PC-3 (cell line): Measurements from ENCODE around the gene HSPA1L. TPM values are rescaled to one million over a fixed set of nuclear protein-coding genes. Genes with fewer than 3 reads are reported as not detected.

Experiments used
- ATAC-seq: fragments of 200-7000 bp; cut with Tn5 transposase; 2 replicates; pipeline ENCODE4 v1.9.1; 2020; ENCODE audit warnings: mild to moderate bottlenecking, moderate library complexity
- BruUV-seq: library from RNA; stranded (reverse); fragments of 400-500 nt; replicated peaks from 2 replicates; lab custom pipeline; 2021; lab: Mats Ljungman, UMichigan
- CTCF ChIA-PET: fragments of 300-600 bp; sonication (Branson Sonifier 250); formaldehyde crosslinking; loops from one replicate; lab custom pipeline; 2022; ENCODE audit warnings: antibody characterized with exemption; lab: Charles Lee
- POLR2A ChIA-PET: fragments of 300-600 bp; sonication (Branson Sonifier 250); formaldehyde crosslinking; loops from one replicate; lab custom pipeline; 2022; ENCODE audit warnings: antibody characterized with exemption; ENCODE audit not compliant: unreplicated experiment; lab: Charles Lee
- DNase-seq: peaks from one replicate; pipeline ENCODE4 v3.0.0-alpha.2; 2015
- H2AFZ ChIP-seq: fragments of 300-600 bp; sonication (generic); 2 replicates; pipeline ENCODE4 v1.6.0; 2016; ENCODE audit warnings: antibody characterized with exemption, low read length
- H3F3A ChIP-seq: fragments of 300-600 bp; sonication (generic); one replicate; pipeline ENCODE4 v1.6.0; 2017; ENCODE audit warnings: antibody characterized with exemption, low read length, control low read depth, mild to moderate bottlenecking; ENCODE audit not compliant: unreplicated experiment
- H3K27ac ChIP-seq: fragments of 300-600 bp; sonication (generic); 2 replicates; pipeline ENCODE4 v1.5.1; 2016; ENCODE audit warnings: mild to moderate bottlenecking, low read length
- H3K27me3 ChIP-seq: fragments of 300-600 bp; sonication (generic); 2 replicates; pipeline ENCODE4 v1.6.1; 2016; ENCODE audit warnings: low read length, mixed read lengths
- H3K36me3 ChIP-seq: fragments of 300-600 bp; sonication (generic); 2 replicates; pipeline ENCODE4 v1.6.1; 2016; ENCODE audit warnings: low read depth, mixed run types, low read length, mixed read lengths
- H3K4me1 ChIP-seq: fragments of 300-600 bp; sonication (generic); 2 replicates; pipeline ENCODE4 v1.5.1; 2016; ENCODE audit warnings: low read length; ENCODE audit not compliant: insufficient read depth
- H3K4me2 ChIP-seq: fragments of 300-600 bp; sonication (generic); 2 replicates; pipeline ENCODE4 v1.6.0; 2016; ENCODE audit warnings: low read length
- H3K4me3 ChIP-seq: fragments of 300-600 bp; sonication (generic); 2 replicates; pipeline ENCODE4 v1.5.1; 2016; ENCODE audit warnings: mild to moderate bottlenecking, low read length, mixed read lengths
- H3K79me2 ChIP-seq: fragments of 300-600 bp; sonication (generic); 2 replicates; pipeline ENCODE4 v1.6.1; 2017; ENCODE audit warnings: low read length, mixed read lengths
- H3K9ac ChIP-seq: fragments of 300-600 bp; sonication (generic); 2 replicates; pipeline ENCODE4 v1.6.0; 2016; ENCODE audit warnings: mild to moderate bottlenecking, low read length
- H3K9me2 ChIP-seq: fragments of 300-600 bp; sonication (generic); replicated peaks from 2 replicates; pipeline ENCODE4 v1.6.1; 2016; ENCODE audit warnings: mixed run types, low read length, mixed read lengths
- H3K9me3 ChIP-seq: fragments of 300-600 bp; sonication (generic); 2 replicates; pipeline ENCODE4 v1.6.1; 2016; ENCODE audit warnings: low read length, mixed read lengths
- H4K20me1 ChIP-seq: fragments of 300-600 bp; sonication (generic); 2 replicates; pipeline ENCODE4 v1.6.1; 2016; ENCODE audit warnings: low read length, mixed read lengths
- EZH2 ChIP-seq: fragments of 300-600 bp; sonication (generic); IDR thresholded peaks from one replicate; pipeline ENCODE4 v1.6.1; 2017; ENCODE audit warnings: antibody characterized with exemption, mild to moderate bottlenecking, low read length; ENCODE audit not compliant: unreplicated experiment
- EZH2phosphoT487 ChIP-seq: fragments of 300-600 bp; sonication (generic); IDR thresholded peaks from 2 replicates; pipeline ENCODE4 v1.6.1; 2018; ENCODE audit warnings: mild to moderate bottlenecking, antibody characterized with exemption, low read length, borderline replicate concordance
- intact Hi-C: fragments of 100-400 bp; cut with micrococcal nuclease; formaldehyde crosslinking; loops from 2 replicates; pipeline ENCODE4 v1.9.0; 2023
- total RNA-seq: library from RNA; depleted of rRNA; stranded (reverse); fragments of >200 nt; gene quantifications from 2 replicates; pipeline ENCODE4 v1.2.3, GENCODE V29; 2014
- TF ChIP-seq, protein P1 (sequence below): fragments of 300-600 bp; sonication (generic); conservative IDR thresholded peaks from 2 replicates; pipeline ENCODE4 v1.5.1; 2017; ENCODE audit warnings: antibody characterized with exemption, low read depth, mild to moderate bottlenecking, low read length

Gene HSPA1L
- total RNA-seq, 1 experiment from 2014 or later: 0.26 TPM

DNA sequence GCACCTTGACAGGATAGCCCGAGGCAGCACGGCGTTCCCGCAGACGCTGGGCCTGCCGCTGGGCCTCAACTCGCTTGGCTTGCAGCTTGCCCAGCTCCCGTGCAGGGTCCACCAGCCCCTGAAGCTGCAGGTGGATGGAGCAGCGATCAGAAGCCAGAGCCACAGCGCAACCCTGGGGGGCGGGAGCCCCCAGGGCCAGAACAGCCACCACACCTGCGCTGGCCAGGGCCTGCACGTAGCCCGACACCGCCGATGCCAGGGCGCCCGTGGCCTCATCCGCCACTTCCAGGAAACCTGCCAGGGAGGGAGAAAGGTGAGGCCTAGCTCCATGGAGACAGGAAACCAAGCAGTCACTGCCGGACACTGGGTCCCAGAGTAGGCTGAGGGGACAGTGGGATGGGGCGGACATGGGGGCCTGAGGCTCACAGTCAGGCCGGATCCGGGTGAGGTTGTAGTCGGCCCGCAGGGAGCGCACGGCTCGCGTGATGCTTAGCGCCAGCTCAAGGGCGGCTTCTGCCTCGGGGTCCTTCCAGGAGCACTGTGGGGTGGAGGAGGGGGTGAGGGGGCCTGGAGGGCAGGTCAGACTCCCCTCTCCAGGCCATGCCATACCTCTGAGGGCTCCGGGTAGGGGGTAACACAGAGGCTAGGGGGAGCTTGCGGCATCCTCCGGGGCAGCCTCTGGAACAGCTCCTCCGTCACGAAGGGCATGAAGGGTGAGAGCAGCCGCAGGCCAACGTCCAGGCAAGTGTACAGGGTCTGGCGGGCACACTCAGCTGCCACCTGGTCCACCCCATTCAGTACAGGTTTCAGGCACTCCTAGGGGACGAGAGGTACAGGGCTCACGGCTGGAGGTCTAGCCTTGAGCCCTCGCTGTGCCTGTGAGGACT is 35.8 kb downstream of the HSPA1L start:
- ChIA-PET POLR2A (no interaction called here), CTCF (no interaction called here)
- H4K20me1 ChIP-seq: no peaks in the 10 kb centered on the region
- BruUV-seq: TSS peak; percentile 5
- H3K36me3 ChIP-seq: peaks cover 42% of the 10 kb centered on the region; the same call in 1 of the 2 replicates
- H3K9me3 ChIP-seq: no peaks in the 10 kb centered on the region
- H3K9ac ChIP-seq: no peak overlapping the region
- H3K79me2 ChIP-seq: no peaks in the 10 kb centered on the region
- H3K27me3 ChIP-seq: no peaks in the 10 kb centered on the region
- no peak overlapping the region for H3K4me2 ChIP-seq
- H3K27ac ChIP-seq: no peak overlapping the region
- no peak overlapping the region for H2AFZ ChIP-seq
- H3K4me1 ChIP-seq: peaks cover 29% of the 10 kb centered on the region
- no peak for ATAC-seq
- peaks cover 3% of the 10 kb centered on the region for H3F3A ChIP-seq
- H3K4me3 ChIP-seq: no peak overlapping the region
- TF ChIP-seq, protein P1, sequence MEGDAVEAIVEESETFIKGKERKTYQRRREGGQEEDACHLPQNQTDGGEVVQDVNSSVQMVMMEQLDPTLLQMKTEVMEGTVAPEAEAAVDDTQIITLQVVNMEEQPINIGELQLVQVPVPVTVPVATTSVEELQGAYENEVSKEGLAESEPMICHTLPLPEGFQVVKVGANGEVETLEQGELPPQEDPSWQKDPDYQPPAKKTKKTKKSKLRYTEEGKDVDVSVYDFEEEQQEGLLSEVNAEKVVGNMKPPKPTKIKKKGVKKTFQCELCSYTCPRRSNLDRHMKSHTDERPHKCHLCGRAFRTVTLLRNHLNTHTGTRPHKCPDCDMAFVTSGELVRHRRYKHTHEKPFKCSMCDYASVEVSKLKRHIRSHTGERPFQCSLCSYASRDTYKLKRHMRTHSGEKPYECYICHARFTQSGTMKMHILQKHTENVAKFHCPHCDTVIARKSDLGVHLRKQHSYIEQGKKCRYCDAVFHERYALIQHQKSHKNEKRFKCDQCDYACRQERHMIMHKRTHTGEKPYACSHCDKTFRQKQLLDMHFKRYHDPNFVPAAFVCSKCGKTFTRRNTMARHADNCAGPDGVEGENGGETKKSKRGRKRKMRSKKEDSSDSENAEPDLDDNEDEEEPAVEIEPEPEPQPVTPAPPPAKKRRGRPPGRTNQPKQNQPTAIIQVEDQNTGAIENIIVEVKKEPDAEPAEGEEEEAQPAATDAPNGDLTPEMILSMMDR: no peak
- TF ChIP-seq EZH2: no peak
- TF ChIP-seq EZH2phosphoT487: no peak
- intact Hi-C loops: no loop called here
- no peak for DNase-seq
- H3K9me2 ChIP-seq: no peaks in the 10 kb centered on the region

- ChIA-PET POLR2A (interaction anchor here (0.9 kb wide), 1 partner anchor 17 kb away, joined by 3 read pairs; the partner anchor contains the start of gene VARS1), CTCF (interaction anchor here (0.7 kb wide), 1 partner anchor 48 kb away, joined by 3 read pairs; no protein-coding TSS in a partner anchor)
- Histone ChIP-seq H4K20me1 (no peaks in the 10 kb centered on the region), H3K36me3 (peaks cover 40% of the 10 kb centered on the region; the same call in 1 of the 2 replicates), H3K79me2 (no peaks in the 10 kb centered on the region), H3K4me3 (no peak overlapping the region), H3K9me2 (no peaks in the 10 kb centered on the region), H3F3A (peaks cover 3% of the 10 kb centered on the region), H3K4me1 (peaks cover 29% of the 10 kb centered on the region), H3K27me3 (no peaks in the 10 kb centered on the region), H3K4me2 (no peak overlapping the region), H2AFZ (no peak overlapping the region), H3K27ac (0 out of 2 replicates have a peak overlapping the region, but pooled peaks have one; percentile 69), H3K9me3 (no peaks in the 10 kb centered on the region), H3K9ac (no peak overlapping the region)
- no peak for DNase-seq
- BruUV-seq: no TSS peak
- intact Hi-C loops: no loop called here
- TF ChIP-seq EZH2 (no peak), EZH2phosphoT487 (no peak)
- TF ChIP-seq, protein P1: no peak
- no peak for ATAC-seq
Observed at GRCh38 chr6:31778193-31778592, 36.9 kb downstream of the HSPA1L start.
